ENCODE measurements around the gene MTMR12. TPM values are rescaled to one million over a fixed set of nuclear protein-coding genes. Genes with fewer than 3 reads are reported as not detected.
"Not testable (repeated sequence)": the region's sequence is repeated elsewhere in the genome, so short reads cannot be mapped to it uniquely, and the experiment has no call there.

The MTMR12 gene
- total and polyA plus RNA-seq, 2 donors: 11.7 to 12.9 TPM

- 96% methylated on average over 2 of the region's 2 CpGs for WGBS
- Histone ChIP-seq H3K36me3 (ENCODE audit: control insufficient read depth in 2 of 2, insufficient read depth in 2 of 2, low read length in 1 of 2) (peaks cover 9 to 26% of the 10 kb centered on the region in 2 donors), H3K27ac (ENCODE audit: low read depth in 1 of 2, low read length in 1 of 2) (no peak overlapping the region), H3K4me1 (ENCODE audit: control insufficient read depth in 2 of 2, insufficient read depth in 2 of 2, low read length in 2 of 2) (peaks cover 12 to 30% of the 10 kb centered on the region in 2 donors), H3K4me3 (ENCODE audit: low read length in 2 of 2) (no peak overlapping the region), H3K9me3 (ENCODE audit: control insufficient read depth in 2 of 2, insufficient read depth in 1 of 2, low read length in 1 of 2) (no peaks in the 10 kb centered on the region), H3K27me3 (ENCODE audit: control insufficient read depth in 2 of 2, insufficient read depth in 1 of 2, low read length in 1 of 2) (no peaks in the 10 kb centered on the region)
- no peak for DNase-seq (ENCODE audit: low read depth in 6 of 9, low spot score in 9 of 9)
Observed at GRCh38 chr5:32297181-32298058, 15.3 kb downstream of the MTMR12 start.

GRCh38 chr5:32295966-32296772 is 16.6 kb downstream of the MTMR12 start:
- 98% methylated on average over 9 of the region's 9 CpGs for WGBS
- peaks cover 9 to 26% of the 10 kb centered on the region in 2 donors for H3K36me3 ChIP-seq (ENCODE audit: control insufficient read depth in 2 of 2, insufficient read depth in 2 of 2, low read length in 1 of 2)
- H3K27ac ChIP-seq (ENCODE audit: low read depth in 1 of 2, low read length in 1 of 2); H3K9me3 ChIP-seq (ENCODE audit: control insufficient read depth in 2 of 2, insufficient read depth in 1 of 2, low read length in 1 of 2); DNase-seq (ENCODE audit: low read depth in 6 of 9, low spot score in 9 of 9); H3K27me3 ChIP-seq (ENCODE audit: control insufficient read depth in 2 of 2, insufficient read depth in 1 of 2, low read length in 1 of 2); H3K4me3 ChIP-seq (ENCODE audit: low read length in 2 of 2): not testable (repeated sequence)
- peaks cover 12 to 29% of the 10 kb centered on the region in 2 donors for H3K4me1 ChIP-seq (ENCODE audit: control insufficient read depth in 2 of 2, insufficient read depth in 2 of 2, low read length in 2 of 2)

DNA sequence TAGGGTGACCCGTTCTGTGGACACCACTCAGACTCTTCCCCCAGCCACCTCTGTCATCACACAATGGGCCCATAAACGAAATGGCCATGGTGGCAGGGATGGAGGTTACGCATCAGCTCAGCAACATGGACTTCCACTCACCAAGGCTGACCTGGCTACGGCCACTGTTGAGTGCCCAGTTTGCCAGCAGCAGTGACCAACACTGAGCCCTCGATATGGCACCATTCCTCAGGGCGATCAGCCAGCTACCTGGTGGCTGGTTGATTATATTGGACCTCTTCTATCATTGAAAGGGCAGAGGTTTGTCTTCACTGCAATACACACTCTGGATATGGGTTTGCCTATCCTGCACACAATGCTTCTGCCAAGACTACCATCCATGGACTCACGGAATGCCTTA is 21.1 kb downstream of the MTMR12 start:
- Histone ChIP-seq H3K36me3 (ENCODE audit: control insufficient read depth in 2 of 2, insufficient read depth in 2 of 2, low read length in 1 of 2) (peaks cover 9 to 25% of the 10 kb centered on the region in 2 donors), H3K9me3 (ENCODE audit: control insufficient read depth in 2 of 2, insufficient read depth in 1 of 2, low read length in 1 of 2) (no peaks in the 10 kb centered on the region), H3K4me3 (ENCODE audit: low read length in 2 of 2) (no peak overlapping the region), H3K27ac (ENCODE audit: low read depth in 1 of 2, low read length in 1 of 2) (no peak overlapping the region), H3K27me3 (ENCODE audit: control insufficient read depth in 2 of 2, insufficient read depth in 1 of 2, low read length in 1 of 2) (no peaks in the 10 kb centered on the region), H3K4me1 (ENCODE audit: control insufficient read depth in 2 of 2, insufficient read depth in 2 of 2, low read length in 2 of 2) (no peaks in the 10 kb centered on the region)
- WGBS: 96% methylated on average over 7 of the region's 7 CpGs
- DNase-seq (ENCODE audit: low read depth in 6 of 9, low spot score in 9 of 9): no peak

DNA sequence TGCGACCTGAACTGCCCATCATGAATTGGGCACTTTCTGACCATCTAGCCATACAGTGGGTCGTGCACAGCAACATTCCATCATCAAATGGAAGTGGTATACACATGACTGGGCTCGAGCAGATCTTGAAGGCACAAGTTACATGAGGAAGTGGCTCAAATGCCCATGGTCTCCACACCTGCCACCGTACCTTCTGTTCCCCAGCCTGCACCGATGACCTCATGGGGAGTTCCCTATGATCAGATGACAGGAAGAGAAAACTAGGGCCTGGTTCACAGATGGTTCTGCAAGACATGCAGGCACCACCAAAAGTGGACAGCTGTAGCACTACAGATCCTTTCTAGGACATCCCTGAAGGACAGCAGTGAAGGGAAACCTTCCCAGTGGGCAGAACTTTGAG is 21.8 kb downstream of the MTMR12 start:
- Histone ChIP-seq H3K27ac (ENCODE audit: low read depth in 1 of 2, low read length in 1 of 2) (no peak overlapping the region), H3K36me3 (ENCODE audit: control insufficient read depth in 2 of 2, insufficient read depth in 2 of 2, low read length in 1 of 2) (peaks cover 4 to 19% of the 10 kb centered on the region in 2 donors), H3K27me3 (ENCODE audit: control insufficient read depth in 2 of 2, insufficient read depth in 1 of 2, low read length in 1 of 2) (no peaks in the 10 kb centered on the region), H3K4me1 (ENCODE audit: control insufficient read depth in 2 of 2, insufficient read depth in 2 of 2, low read length in 2 of 2) (no peaks in the 10 kb centered on the region), H3K9me3 (ENCODE audit: control insufficient read depth in 2 of 2, insufficient read depth in 1 of 2, low read length in 1 of 2) (no peaks in the 10 kb centered on the region), H3K4me3 (ENCODE audit: low read length in 2 of 2) (no peak overlapping the region)
- DNase-seq (ENCODE audit: low read depth in 6 of 9, low spot score in 9 of 9): no peak
- 94% methylated on average over 5 of the region's 5 CpGs for WGBS

DNA sequence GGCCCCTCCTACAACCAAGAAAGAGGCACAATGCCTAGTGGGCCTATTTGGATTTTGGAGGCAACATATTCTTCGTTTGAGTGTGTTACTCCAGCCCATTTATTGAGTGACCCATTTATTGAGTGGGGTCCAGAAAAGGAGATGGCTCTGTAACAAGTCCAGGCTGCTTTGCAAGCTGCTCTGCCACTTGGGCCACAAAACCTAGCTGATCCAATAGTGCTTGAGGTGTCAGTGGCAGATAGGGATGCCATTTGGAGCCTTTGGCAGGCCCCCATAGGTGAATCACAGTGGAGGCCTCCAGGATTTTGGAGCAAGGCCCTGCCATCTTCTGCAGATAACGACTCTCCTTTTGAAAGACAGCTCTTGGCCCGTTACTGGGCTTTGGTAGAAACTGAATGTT is 22.2 kb downstream of the MTMR12 start:
- not testable (repeated sequence) for H3K27ac ChIP-seq (ENCODE audit: low read depth in 1 of 2, low read length in 1 of 2); DNase-seq (ENCODE audit: low read depth in 6 of 9, low spot score in 9 of 9); H3K9me3 ChIP-seq (ENCODE audit: control insufficient read depth in 2 of 2, insufficient read depth in 1 of 2, low read length in 1 of 2); H3K4me3 ChIP-seq (ENCODE audit: low read length in 2 of 2); H3K4me1 ChIP-seq (ENCODE audit: control insufficient read depth in 2 of 2, insufficient read depth in 2 of 2, low read length in 2 of 2); H3K27me3 ChIP-seq (ENCODE audit: control insufficient read depth in 2 of 2, insufficient read depth in 1 of 2, low read length in 1 of 2)
- WGBS: 98% methylated on average over 3 of the region's 3 CpGs
- peaks cover 4 to 19% of the 10 kb centered on the region in 2 donors for H3K36me3 ChIP-seq (ENCODE audit: control insufficient read depth in 2 of 2, insufficient read depth in 2 of 2, low read length in 1 of 2)

DNA sequence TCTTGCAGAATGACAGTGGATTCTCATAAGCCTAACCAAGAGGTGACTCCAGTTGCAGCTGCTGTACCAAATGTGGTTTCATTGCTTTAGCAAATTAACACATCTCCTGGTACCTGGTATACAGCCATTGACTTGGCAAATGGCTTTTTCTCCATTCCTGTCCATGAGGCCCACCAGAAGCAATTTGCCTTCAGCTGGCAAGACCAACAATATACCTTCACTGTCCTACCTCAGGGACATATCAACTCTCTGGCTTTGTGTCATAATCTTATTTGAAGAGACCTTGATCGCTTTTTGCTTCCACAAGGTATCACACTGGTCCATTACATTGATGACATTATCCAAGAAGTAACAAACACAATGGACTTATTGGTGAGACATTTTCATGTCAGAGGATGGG is 22.8 kb downstream of the MTMR12 start:
- H3K4me1 ChIP-seq (ENCODE audit: control insufficient read depth in 2 of 2, insufficient read depth in 2 of 2, low read length in 2 of 2); H3K4me3 ChIP-seq (ENCODE audit: low read length in 2 of 2); H3K9me3 ChIP-seq (ENCODE audit: control insufficient read depth in 2 of 2, insufficient read depth in 1 of 2, low read length in 1 of 2); DNase-seq (ENCODE audit: low read depth in 6 of 9, low spot score in 9 of 9); H3K27me3 ChIP-seq (ENCODE audit: control insufficient read depth in 2 of 2, insufficient read depth in 1 of 2, low read length in 1 of 2); H3K27ac ChIP-seq (ENCODE audit: low read depth in 1 of 2, low read length in 1 of 2): not testable (repeated sequence)
- WGBS: 99% methylated on average over 1 of the region's 1 CpG
- peaks cover 2 to 15% of the 10 kb centered on the region in 2 donors for H3K36me3 ChIP-seq (ENCODE audit: control insufficient read depth in 2 of 2, insufficient read depth in 2 of 2, low read length in 1 of 2)

- not testable (repeated sequence) for H3K27ac ChIP-seq (ENCODE audit: low read depth in 1 of 2, low read length in 1 of 2); H3K27me3 ChIP-seq (ENCODE audit: control insufficient read depth in 2 of 2, insufficient read depth in 1 of 2, low read length in 1 of 2); H3K9me3 ChIP-seq (ENCODE audit: control insufficient read depth in 2 of 2, insufficient read depth in 1 of 2, low read length in 1 of 2); H3K36me3 ChIP-seq (ENCODE audit: control insufficient read depth in 2 of 2, insufficient read depth in 2 of 2, low read length in 1 of 2); H3K4me3 ChIP-seq (ENCODE audit: low read length in 2 of 2); DNase-seq (ENCODE audit: low read depth in 6 of 9, low spot score in 9 of 9); H3K4me1 ChIP-seq (ENCODE audit: control insufficient read depth in 2 of 2, insufficient read depth in 2 of 2, low read length in 2 of 2)
- 96% methylated on average over 3 of the region's 3 CpGs for WGBS
Observed at GRCh38 chr5:32288135-32288534, 24.6 kb downstream of the MTMR12 start.

- not testable (repeated sequence) for H3K36me3 ChIP-seq (ENCODE audit: control insufficient read depth in 2 of 2, insufficient read depth in 2 of 2, low read length in 1 of 2); H3K27me3 ChIP-seq (ENCODE audit: control insufficient read depth in 2 of 2, insufficient read depth in 1 of 2, low read length in 1 of 2); H3K9me3 ChIP-seq (ENCODE audit: control insufficient read depth in 2 of 2, insufficient read depth in 1 of 2, low read length in 1 of 2); H3K27ac ChIP-seq (ENCODE audit: low read depth in 1 of 2, low read length in 1 of 2); H3K4me3 ChIP-seq (ENCODE audit: low read length in 2 of 2); DNase-seq (ENCODE audit: low read depth in 6 of 9, low spot score in 9 of 9); H3K4me1 ChIP-seq (ENCODE audit: control insufficient read depth in 2 of 2, insufficient read depth in 2 of 2, low read length in 2 of 2)
- WGBS: 98% methylated on average over 3 of the region's 3 CpGs
Observed at GRCh38 chr5:32287525-32287924, 25.2 kb downstream of the MTMR12 start.

DNA sequence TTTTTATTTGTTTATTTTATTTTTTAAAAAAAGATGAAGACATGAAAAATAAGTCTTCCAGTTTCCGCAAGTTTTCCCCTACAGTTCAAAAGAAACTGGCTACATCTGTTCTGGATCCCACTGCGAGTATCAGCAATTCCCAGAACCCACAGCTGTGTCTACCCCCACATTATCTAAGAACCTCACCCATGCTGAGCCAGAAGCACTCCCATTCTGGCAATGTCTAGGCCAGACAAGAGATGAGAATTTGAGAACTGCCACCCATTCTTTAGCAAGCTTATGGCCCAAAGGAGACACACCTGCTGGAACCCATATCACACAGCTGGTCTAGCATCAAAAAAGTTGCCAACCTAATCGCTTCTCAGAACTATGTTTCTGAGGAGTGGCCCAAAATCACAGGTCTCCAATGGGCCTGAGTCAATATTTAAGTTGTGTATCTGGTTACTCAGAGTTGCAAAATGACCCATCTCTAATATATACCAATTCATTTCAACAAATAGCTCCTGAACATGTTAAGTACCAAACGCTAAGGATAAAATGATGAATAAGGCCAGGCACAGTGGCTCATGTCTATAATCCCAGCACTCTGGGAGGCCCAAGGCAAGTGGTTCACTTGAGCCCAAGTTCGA is 27.1 kb downstream of the MTMR12 start:
- H3K27ac ChIP-seq (ENCODE audit: low read depth in 1 of 2, low read length in 1 of 2): no peak overlapping the region

More for the DNA sequence above, 27.1 kb downstream of the MTMR12 start:
- no peaks in the 10 kb centered on the region for H3K9me3 ChIP-seq (ENCODE audit: control insufficient read depth in 2 of 2, insufficient read depth in 1 of 2, low read length in 1 of 2)
- 97% methylated on average over 5 of the region's 5 CpGs for WGBS
- H3K36me3 ChIP-seq (ENCODE audit: control insufficient read depth in 2 of 2, insufficient read depth in 2 of 2, low read length in 1 of 2): peaks cover 0 to 2% of the 10 kb centered on the region in 2 donors
- H3K27me3 ChIP-seq (ENCODE audit: control insufficient read depth in 2 of 2, insufficient read depth in 1 of 2, low read length in 1 of 2): no peaks in the 10 kb centered on the region
- no peak for DNase-seq (ENCODE audit: low read depth in 6 of 9, low spot score in 9 of 9)
- H3K4me3 ChIP-seq (ENCODE audit: low read length in 2 of 2): no peak overlapping the region
- H3K4me1 ChIP-seq (ENCODE audit: control insufficient read depth in 2 of 2, insufficient read depth in 2 of 2, low read length in 2 of 2): no peaks in the 10 kb centered on the region

Measured in thymus (tissue), 11 donors.